Esophagus squamous epithelium (tissue), 4 donors: ENCODE data around the gene ISM2.

Source experiments
- POLR2A ChIP-seq, 4 donors: fragments of 450-650 bp; IDR thresholded peaks; one replicate each; pipeline ENCODE4 v1.6.1; 2017; ENCODE audit warnings: antibody characterized with exemption in 4 of 4, mild to moderate bottlenecking in 4 of 4, moderate library complexity in 3 of 4
- TF ChIP-seq, protein P1 (sequence below), 6 experiments: fragments of 450-650 bp in 4 of 6; fragments of 200-600 bp in 2 of 6; sonication (generic) in 2 of 6; IDR thresholded peaks; one replicate each; pipeline ENCODE4 v1.5.1; 2016 to 2019; ENCODE audit warnings: antibody characterized with exemption in 6 of 6, mild to moderate bottlenecking in 4 of 6, moderate library complexity in 4 of 6

DNA sequence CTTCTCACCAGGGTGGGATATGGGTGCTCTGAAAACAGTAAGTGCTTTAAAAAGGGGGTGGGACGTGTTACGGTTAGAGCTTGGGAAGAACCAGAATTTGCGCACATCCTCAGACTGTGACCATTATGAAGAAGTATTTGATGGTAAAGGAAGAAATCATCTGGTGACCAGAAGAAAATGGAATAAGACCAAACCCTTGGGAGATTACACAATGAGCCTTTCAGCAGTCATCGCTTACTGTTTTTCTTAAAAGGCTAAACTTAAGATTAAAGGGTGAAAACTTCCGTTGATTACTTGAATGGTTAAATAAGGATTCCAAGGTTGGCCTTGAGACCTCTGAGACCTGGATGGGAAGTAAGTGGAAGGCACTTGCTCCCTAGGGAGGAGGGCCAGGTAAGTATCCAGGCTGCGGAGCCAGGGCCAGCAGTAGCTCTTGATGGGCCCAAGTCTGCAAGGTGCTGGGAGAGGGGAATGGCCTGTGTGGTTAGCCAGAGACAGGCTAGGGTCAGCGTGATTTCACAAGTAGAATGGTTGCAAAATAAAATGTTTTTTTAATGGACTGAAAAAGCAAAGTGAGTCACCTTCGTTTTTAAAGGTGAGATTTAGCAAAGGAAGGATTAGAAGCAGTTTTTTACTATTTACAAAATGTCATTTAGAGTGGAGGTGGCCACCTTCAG is 13.0 kb upstream of the ISM2 start:
- TF ChIP-seq, protein P1, sequence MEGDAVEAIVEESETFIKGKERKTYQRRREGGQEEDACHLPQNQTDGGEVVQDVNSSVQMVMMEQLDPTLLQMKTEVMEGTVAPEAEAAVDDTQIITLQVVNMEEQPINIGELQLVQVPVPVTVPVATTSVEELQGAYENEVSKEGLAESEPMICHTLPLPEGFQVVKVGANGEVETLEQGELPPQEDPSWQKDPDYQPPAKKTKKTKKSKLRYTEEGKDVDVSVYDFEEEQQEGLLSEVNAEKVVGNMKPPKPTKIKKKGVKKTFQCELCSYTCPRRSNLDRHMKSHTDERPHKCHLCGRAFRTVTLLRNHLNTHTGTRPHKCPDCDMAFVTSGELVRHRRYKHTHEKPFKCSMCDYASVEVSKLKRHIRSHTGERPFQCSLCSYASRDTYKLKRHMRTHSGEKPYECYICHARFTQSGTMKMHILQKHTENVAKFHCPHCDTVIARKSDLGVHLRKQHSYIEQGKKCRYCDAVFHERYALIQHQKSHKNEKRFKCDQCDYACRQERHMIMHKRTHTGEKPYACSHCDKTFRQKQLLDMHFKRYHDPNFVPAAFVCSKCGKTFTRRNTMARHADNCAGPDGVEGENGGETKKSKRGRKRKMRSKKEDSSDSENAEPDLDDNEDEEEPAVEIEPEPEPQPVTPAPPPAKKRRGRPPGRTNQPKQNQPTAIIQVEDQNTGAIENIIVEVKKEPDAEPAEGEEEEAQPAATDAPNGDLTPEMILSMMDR (IDR thresholded peaks at IDR 0.05): no peak
- TF ChIP-seq POLR2A (IDR thresholded peaks at IDR 0.05): no peak
